ENCODE measurements around the gene HAAO. TPM values are rescaled to one million over a fixed set of nuclear protein-coding genes. Genes with fewer than 3 reads are reported as not detected.

Gene HAAO
- polyA plus RNA-seq, result 100 to 1,000 TPM in 1 of 4 donors, 10 to 100 TPM in 3; 23.8 to 147 (median 44.8) TPM
- long read RNA-seq, donor 1, result 0 reads
- long read RNA-seq, donor 2, partial matches to known transcripts, result 0 of 3 reads
- long read RNA-seq, donor 2, other reads (novel, unspliced or antisense), result 0 of 3 reads
- long read RNA-seq, donor 3, partial matches to known transcripts, result 0 of 4 reads
- long read RNA-seq, donor 3, other reads (novel, unspliced or antisense), result 0 of 4 reads
- long read RNA-seq, donor 4, result 0 reads
- long read RNA-seq, donor 5, partial matches to known transcripts, result 0 of 5 reads
- long read RNA-seq, donor 5, other reads (novel, unspliced or antisense), result 0 of 5 reads
- long read RNA-seq, donor 6, transcript HAAO-201 (10 exons, 1,265 nt), result major isoform, 5 of 7 reads
- long read RNA-seq, donor 6, partial matches to known transcripts, result 0 of 7 reads
- long read RNA-seq, donor 6, other reads (novel, unspliced or antisense), result 0 of 7 reads
- long read RNA-seq, donor 7, result 0 reads
- long read RNA-seq, donor 8, result 0 reads
- long read RNA-seq, donor 9, partial matches to known transcripts, result 0 of 4 reads
- long read RNA-seq, donor 9, other reads (novel, unspliced or antisense), result 0 of 4 reads
- long read RNA-seq, donor 10, partial matches to known transcripts, result 0 of 7 reads
- long read RNA-seq, donor 10, other reads (novel, unspliced or antisense), result 0 of 7 reads

DNA sequence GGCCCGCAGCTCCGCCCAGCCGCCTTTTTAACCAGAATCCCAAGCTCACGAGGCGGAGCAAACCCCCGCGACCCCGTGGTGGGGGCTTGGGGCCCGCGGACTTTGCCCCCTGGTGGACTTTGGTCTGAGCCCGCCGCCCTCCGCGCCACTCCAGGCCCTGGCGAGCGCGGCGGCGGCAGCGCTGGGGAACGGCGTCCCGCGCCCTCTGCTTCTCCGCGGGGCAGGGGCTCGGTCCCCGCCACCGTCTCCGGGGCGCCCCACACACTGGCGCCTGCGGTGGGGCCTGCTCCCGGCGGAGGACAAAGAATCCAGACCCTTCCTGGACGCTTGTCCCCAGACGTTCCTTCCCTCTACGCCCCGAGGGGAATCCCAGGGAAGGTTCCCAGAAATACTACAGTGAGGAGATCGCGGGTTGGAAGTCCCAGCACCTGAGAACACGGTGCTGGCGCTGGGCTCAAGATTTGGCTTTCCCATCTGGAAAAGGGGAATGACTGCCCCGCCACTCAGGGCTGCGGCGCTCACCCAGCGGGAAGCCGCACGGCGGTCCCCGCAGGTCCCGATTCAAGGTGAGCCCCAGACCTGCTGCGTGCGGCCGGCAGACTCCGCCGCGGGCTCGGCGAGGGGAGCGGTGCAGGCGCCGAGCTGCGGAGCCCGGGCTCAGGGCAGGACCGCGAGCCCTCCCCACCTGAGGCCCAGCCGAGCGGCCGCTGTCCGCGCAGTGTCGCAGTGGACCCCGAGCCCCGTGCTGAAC is at the start of gene HAAO:
Gene HAAO, minus strand, starts transcription at position 1 of the 751 bp plus-strand sequence. CDS start 47 bp downstream, outside the sequence.
- 1 to 4% (median 3%) methylated on average over 55 to 75 of the region's 75 CpGs for WGBS, 3 donors
- peak within 1 kb of the TSS; percentile 51 to 93 (median 82) for H3K4me3 ChIP-seq (ENCODE audit: low read depth in 1 of 3, low read length in 3 of 3)
- DNase-seq (peak; percentile 85 to 96), FAIRE-seq (no peak)
- H3K9me3 ChIP-seq (ENCODE audit: control insufficient read depth in 2 of 2, insufficient read depth in 1 of 2, low read depth in 1 of 2, low read length in 1 of 2), result no peaks in the 10 kb centered on the region
- H3K36me3 ChIP-seq (ENCODE audit: control insufficient read depth in 3 of 3, insufficient read depth in 2 of 3, low read depth in 1 of 3, low read length in 3 of 3), result peaks cover 0 to 30% (median 0%) of the 10 kb centered on the region in 3 donors
- peak within 1 kb of the TSS; percentile 84 to 98 (median 94) for H3K27ac ChIP-seq (ENCODE audit: low read depth in 1 of 3, low read length in 2 of 3)
- H3K27me3 ChIP-seq (ENCODE audit: control insufficient read depth in 3 of 3, insufficient read depth in 3 of 3, low read length in 3 of 3), result no peaks in the 10 kb centered on the region
- H3K4me1 ChIP-seq (ENCODE audit: control insufficient read depth in 3 of 3, insufficient read depth in 2 of 3, low read depth in 1 of 3, low read length in 2 of 3), result peaks cover 0 to 17% (median 10%) of the 10 kb centered on the region in 3 donors

GRCh38 chr2:42841344-42841743 is 49.0 kb upstream of the HAAO start:
- H3K27ac ChIP-seq (ENCODE audit: low read depth in 1 of 3, low read length in 2 of 3), result no peak overlapping the region
- H3K9me3 ChIP-seq (ENCODE audit: control insufficient read depth in 2 of 2, insufficient read depth in 1 of 2, low read depth in 1 of 2, low read length in 1 of 2), result peaks cover 0 to 2% of the 10 kb centered on the region in 2 donors
- H3K27me3 ChIP-seq (ENCODE audit: control insufficient read depth in 3 of 3, insufficient read depth in 3 of 3, low read length in 3 of 3), result no peaks in the 10 kb centered on the region
- H3K36me3 ChIP-seq (ENCODE audit: control insufficient read depth in 3 of 3, insufficient read depth in 2 of 3, low read depth in 1 of 3, low read length in 3 of 3), result no peaks in the 10 kb centered on the region
- no peak overlapping the region for H3K4me3 ChIP-seq (ENCODE audit: low read depth in 1 of 3, low read length in 3 of 3)
- WGBS, 3 donors, result 85 to 89% (median 86%) methylated on average over 5 of the region's 5 CpGs
- no peak for FAIRE-seq
- no peak for DNase-seq
- peaks cover 0 to 9% (median 5%) of the 10 kb centered on the region in 3 donors for H3K4me1 ChIP-seq (ENCODE audit: control insufficient read depth in 3 of 3, insufficient read depth in 2 of 3, low read depth in 1 of 3, low read length in 2 of 3)

DNA sequence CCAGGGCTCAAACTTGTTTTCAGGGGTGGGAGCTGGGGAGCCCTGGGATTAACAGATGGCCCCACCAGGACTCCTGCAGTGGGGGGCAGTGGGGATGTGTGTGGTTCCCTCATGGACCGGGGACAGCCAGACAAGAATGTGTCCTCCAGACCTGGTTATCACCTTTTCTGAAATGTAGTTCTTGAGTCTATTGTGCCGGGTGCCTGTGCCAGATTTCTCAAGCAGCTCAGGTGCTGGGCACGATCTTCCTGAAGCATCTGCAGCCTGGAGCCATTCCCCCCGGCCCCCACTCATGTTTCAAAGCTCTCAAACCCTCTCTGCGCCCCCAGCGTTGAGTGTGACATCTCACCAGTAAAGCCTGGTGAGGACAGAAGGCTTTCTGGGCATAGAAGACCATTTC is 48.4 kb upstream of the HAAO start:
- 79 to 86% (median 84%) methylated on average over 6 of the region's 6 CpGs for WGBS, 3 donors
- H3K36me3 ChIP-seq (ENCODE audit: control insufficient read depth in 3 of 3, insufficient read depth in 2 of 3, low read depth in 1 of 3, low read length in 3 of 3), result no peaks in the 10 kb centered on the region
- H3K4me1 ChIP-seq (ENCODE audit: control insufficient read depth in 3 of 3, insufficient read depth in 2 of 3, low read depth in 1 of 3, low read length in 2 of 3), result peaks cover 0 to 9% (median 3%) of the 10 kb centered on the region in 3 donors
- peaks cover 0 to 2% of the 10 kb centered on the region in 2 donors for H3K9me3 ChIP-seq (ENCODE audit: control insufficient read depth in 2 of 2, insufficient read depth in 1 of 2, low read depth in 1 of 2, low read length in 1 of 2)
- no peak overlapping the region for H3K4me3 ChIP-seq (ENCODE audit: low read depth in 1 of 3, low read length in 3 of 3)
- H3K27me3 ChIP-seq (ENCODE audit: control insufficient read depth in 3 of 3, insufficient read depth in 3 of 3, low read length in 3 of 3), result no peaks in the 10 kb centered on the region
- no peak for FAIRE-seq
- DNase-seq, result no peak
- peak overlapping the region in 1 of 3 donors; percentile 9 for H3K27ac ChIP-seq (ENCODE audit: low read depth in 1 of 3, low read length in 2 of 3)

DNA sequence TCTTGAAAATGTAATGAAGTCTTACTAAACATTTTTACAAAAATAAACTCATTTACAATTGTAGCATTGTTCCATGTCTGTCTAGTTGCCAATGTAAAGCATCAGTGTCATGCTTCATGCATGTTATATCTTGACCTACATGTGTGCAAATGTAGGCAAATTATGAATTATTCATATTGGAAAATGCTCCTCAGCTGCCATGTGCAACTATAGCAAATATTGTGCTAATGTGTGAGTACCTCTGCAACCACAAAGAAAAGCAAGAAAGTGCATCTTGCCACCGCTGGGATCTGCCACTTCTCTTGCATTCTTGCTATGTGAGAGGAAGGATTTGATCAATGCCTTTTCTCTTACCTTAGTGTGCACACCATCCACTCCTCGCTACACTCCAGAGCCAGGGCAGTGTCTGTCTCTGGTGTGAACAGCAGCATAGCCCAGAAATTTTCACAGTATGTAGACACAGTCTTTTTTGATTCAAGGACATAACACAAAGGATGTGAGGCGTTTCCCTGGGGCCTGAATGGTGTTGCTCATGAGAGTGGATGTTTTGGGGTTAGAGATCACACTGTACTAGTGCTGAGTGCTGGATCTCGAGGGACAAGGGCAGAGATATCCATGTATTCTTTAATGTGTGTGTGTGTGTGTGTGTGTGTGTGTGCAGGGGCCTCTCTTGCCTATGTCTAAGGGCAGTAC is 47.6 kb upstream of the HAAO start:
- WGBS, 3 donors, result 72 to 77% (median 74%) methylated on average over 4 of the region's 4 CpGs
- no peak for FAIRE-seq

GRCh38 chr2:42838133-42838532 is 45.8 kb upstream of the HAAO start:
- Histone ChIP-seq H3K27me3 (ENCODE audit: control insufficient read depth in 3 of 3, insufficient read depth in 3 of 3, low read length in 3 of 3) (no peaks in the 10 kb centered on the region), H3K4me3 (ENCODE audit: low read depth in 1 of 3, low read length in 3 of 3) (no peak overlapping the region), H3K36me3 (ENCODE audit: control insufficient read depth in 3 of 3, insufficient read depth in 2 of 3, low read depth in 1 of 3, low read length in 3 of 3) (no peaks in the 10 kb centered on the region), H3K27ac (ENCODE audit: low read depth in 1 of 3, low read length in 2 of 3) (no peak overlapping the region), H3K4me1 (ENCODE audit: control insufficient read depth in 3 of 3, insufficient read depth in 2 of 3, low read depth in 1 of 3, low read length in 2 of 3) (peaks cover 0 to 4% (median 3%) of the 10 kb centered on the region in 3 donors), H3K9me3 (ENCODE audit: control insufficient read depth in 2 of 2, insufficient read depth in 1 of 2, low read depth in 1 of 2, low read length in 1 of 2) (peaks cover 0 to 2% of the 10 kb centered on the region in 2 donors)
- 92 to 97% (median 96%) methylated on average over 5 of the region's 5 CpGs for WGBS, 3 donors
- DNase-seq (no peak), FAIRE-seq (no peak)

More for the DNA sequence above, 47.6 kb upstream of the HAAO start:
- no peak overlapping the region for H3K4me3 ChIP-seq (ENCODE audit: low read depth in 1 of 3, low read length in 3 of 3)
- no peak overlapping the region for H3K27ac ChIP-seq (ENCODE audit: low read depth in 1 of 3, low read length in 2 of 3)
- H3K36me3 ChIP-seq (ENCODE audit: control insufficient read depth in 3 of 3, insufficient read depth in 2 of 3, low read depth in 1 of 3, low read length in 3 of 3), result no peaks in the 10 kb centered on the region
- peaks cover 0 to 4% (median 3%) of the 10 kb centered on the region in 3 donors for H3K4me1 ChIP-seq (ENCODE audit: control insufficient read depth in 3 of 3, insufficient read depth in 2 of 3, low read depth in 1 of 3, low read length in 2 of 3)
- DNase-seq, result no peak
- peaks cover 0 to 2% of the 10 kb centered on the region in 2 donors for H3K9me3 ChIP-seq (ENCODE audit: control insufficient read depth in 2 of 2, insufficient read depth in 1 of 2, low read depth in 1 of 2, low read length in 1 of 2)
- no peaks in the 10 kb centered on the region for H3K27me3 ChIP-seq (ENCODE audit: control insufficient read depth in 3 of 3, insufficient read depth in 3 of 3, low read length in 3 of 3)

DNA sequence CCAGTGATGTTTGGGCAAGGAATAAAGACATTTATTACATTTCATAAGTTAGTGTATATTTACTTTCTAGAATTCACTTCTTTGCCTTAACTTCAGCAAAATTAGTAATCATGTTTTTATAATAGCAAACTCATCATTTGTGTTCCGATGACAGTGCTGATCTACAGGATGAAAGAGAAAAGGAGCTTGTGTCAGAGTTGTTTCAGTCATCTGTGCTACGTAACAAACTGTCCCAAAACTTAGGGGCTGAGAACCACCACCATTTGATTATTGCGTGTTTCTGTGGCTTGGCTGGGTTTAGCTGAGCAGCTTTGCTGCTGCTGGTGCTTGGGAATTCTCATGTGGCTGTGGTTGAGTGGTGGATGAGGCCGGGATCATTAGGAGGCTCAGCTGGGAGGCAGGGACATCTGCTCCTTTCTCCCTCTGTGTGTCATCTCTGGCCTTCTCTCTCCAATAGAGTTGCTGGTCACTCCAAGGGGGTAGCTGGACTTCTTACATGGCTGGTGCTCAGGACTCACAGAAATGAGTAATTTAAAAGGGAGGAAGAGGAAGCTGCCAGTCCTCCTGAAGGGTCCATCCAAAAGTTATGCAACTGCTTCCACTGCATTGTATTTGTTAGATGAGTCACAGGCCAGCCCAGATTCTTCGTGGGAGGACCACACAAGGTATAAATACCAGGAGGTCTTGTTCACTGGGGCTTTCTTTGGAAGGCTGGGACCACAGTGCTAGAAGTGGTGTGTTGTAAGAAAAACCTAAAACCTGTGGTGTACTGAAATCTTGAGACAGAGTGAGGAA is 43.4 kb upstream of the HAAO start:
- Histone ChIP-seq H3K36me3 (ENCODE audit: control insufficient read depth in 3 of 3, insufficient read depth in 2 of 3, low read depth in 1 of 3, low read length in 3 of 3) (no peaks in the 10 kb centered on the region), H3K27me3 (ENCODE audit: control insufficient read depth in 3 of 3, insufficient read depth in 3 of 3, low read length in 3 of 3) (no peaks in the 10 kb centered on the region), H3K4me3 (ENCODE audit: low read depth in 1 of 3, low read length in 3 of 3) (no peak overlapping the region), H3K9me3 (ENCODE audit: control insufficient read depth in 2 of 2, insufficient read depth in 1 of 2, low read depth in 1 of 2, low read length in 1 of 2) (peaks cover 0 to 2% of the 10 kb centered on the region in 2 donors), H3K27ac (ENCODE audit: low read depth in 1 of 3, low read length in 2 of 3) (peak overlapping the region in 1 of 3 donors; percentile 80), H3K4me1 (ENCODE audit: control insufficient read depth in 3 of 3, insufficient read depth in 2 of 3, low read depth in 1 of 3, low read length in 2 of 3) (peaks cover 0 to 3% (median 0%) of the 10 kb centered on the region in 3 donors)
- no peak for DNase-seq
- WGBS, 3 donors, result 68 to 80% (median 77%) methylated on average over 5 of the region's 5 CpGs
- FAIRE-seq, result no peak

DNA sequence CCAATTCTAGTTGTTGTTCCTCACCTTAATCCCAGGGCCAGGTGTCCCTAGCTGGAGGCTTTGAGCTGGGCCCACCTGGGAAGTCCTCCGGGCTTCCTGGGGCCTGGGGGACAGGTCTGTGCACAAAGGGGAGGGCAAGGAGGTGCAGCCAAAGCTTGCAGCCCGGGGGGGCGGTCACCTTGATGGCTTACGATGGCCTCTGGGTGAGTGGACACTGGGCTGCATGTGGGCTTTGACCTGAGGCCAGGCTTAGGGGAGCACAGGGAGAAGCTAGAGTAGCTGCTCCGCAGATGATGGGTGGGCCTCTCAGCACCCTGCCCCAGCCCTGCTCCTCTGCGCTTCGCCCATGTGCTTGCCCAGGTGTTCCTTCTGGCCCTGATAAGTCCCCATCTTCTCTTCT is 41.8 kb upstream of the HAAO start:
- 95 to 97% (median 96%) methylated on average over 7 of the region's 7 CpGs for WGBS, 3 donors
- H3K4me3 ChIP-seq (ENCODE audit: low read depth in 1 of 3, low read length in 3 of 3), result no peak overlapping the region
- peaks cover 0 to 2% of the 10 kb centered on the region in 2 donors for H3K9me3 ChIP-seq (ENCODE audit: control insufficient read depth in 2 of 2, insufficient read depth in 1 of 2, low read depth in 1 of 2, low read length in 1 of 2)
- no peak overlapping the region for H3K27ac ChIP-seq (ENCODE audit: low read depth in 1 of 3, low read length in 2 of 3)
- DNase-seq (no peak), FAIRE-seq (no peak)
- no peaks in the 10 kb centered on the region for H3K27me3 ChIP-seq (ENCODE audit: control insufficient read depth in 3 of 3, insufficient read depth in 3 of 3, low read length in 3 of 3)
- H3K4me1 ChIP-seq (ENCODE audit: control insufficient read depth in 3 of 3, insufficient read depth in 2 of 3, low read depth in 1 of 3, low read length in 2 of 3), result peaks cover 0 to 3% (median 3%) of the 10 kb centered on the region in 3 donors
- no peaks in the 10 kb centered on the region for H3K36me3 ChIP-seq (ENCODE audit: control insufficient read depth in 3 of 3, insufficient read depth in 2 of 3, low read depth in 1 of 3, low read length in 3 of 3)
